ENCODE measurements around the gene DMPK. TPM values are rescaled to one million over a fixed set of nuclear protein-coding genes. Genes with fewer than 3 reads are reported as not detected.

Gene DMPK
- total RNA-seq, 1 donor from 2014 or later = 29.0 TPM

GRCh38 chr19:45765702-45766295 is 16.5 kb downstream of the DMPK start:
- H3K9me3 ChIP-seq = no peaks in the 10 kb centered on the region
- intact Hi-C loops (cut with DNase I) = no loop called here
- no peaks in the 10 kb centered on the region for H3K27me3 ChIP-seq
- H3K4me1 ChIP-seq = peaks cover 50% of the 10 kb centered on the region
- H3K36me3 ChIP-seq = peaks cover 0 to 7% of the 10 kb centered on the region in 2 donors
- no peak for DNase-seq (ENCODE audit: extremely low spot score in 2 of 2)
- H3K27ac ChIP-seq = peak overlapping the region; percentile 98
- peak overlapping the region in 1 of 2 donors; percentile 58 for H3K4me3 ChIP-seq
- TF ChIP-seq POLR2A (IDR thresholded peaks at IDR 0.05) (no peak), POLR2AphosphoS5 (IDR thresholded peaks at IDR 0.05; ENCODE audit: insufficient read depth in 1 of 2, low read depth in 1 of 2) (no peak)
- TF ChIP-seq, protein P1, sequence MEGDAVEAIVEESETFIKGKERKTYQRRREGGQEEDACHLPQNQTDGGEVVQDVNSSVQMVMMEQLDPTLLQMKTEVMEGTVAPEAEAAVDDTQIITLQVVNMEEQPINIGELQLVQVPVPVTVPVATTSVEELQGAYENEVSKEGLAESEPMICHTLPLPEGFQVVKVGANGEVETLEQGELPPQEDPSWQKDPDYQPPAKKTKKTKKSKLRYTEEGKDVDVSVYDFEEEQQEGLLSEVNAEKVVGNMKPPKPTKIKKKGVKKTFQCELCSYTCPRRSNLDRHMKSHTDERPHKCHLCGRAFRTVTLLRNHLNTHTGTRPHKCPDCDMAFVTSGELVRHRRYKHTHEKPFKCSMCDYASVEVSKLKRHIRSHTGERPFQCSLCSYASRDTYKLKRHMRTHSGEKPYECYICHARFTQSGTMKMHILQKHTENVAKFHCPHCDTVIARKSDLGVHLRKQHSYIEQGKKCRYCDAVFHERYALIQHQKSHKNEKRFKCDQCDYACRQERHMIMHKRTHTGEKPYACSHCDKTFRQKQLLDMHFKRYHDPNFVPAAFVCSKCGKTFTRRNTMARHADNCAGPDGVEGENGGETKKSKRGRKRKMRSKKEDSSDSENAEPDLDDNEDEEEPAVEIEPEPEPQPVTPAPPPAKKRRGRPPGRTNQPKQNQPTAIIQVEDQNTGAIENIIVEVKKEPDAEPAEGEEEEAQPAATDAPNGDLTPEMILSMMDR (IDR thresholded peaks at IDR 0.05) = no peak

GRCh38 chr19:45764945-45765701 is 17.2 kb downstream of the DMPK start:
- Histone ChIP-seq H3K4me1 (peaks cover 46% of the 10 kb centered on the region), H3K4me3 (peak overlapping the region in 1 of 2 donors; percentile 4), H3K9me3 (no peaks in the 10 kb centered on the region), H3K27ac (peak overlapping the region; percentile 98), H3K27me3 (no peaks in the 10 kb centered on the region), H3K36me3 (peaks cover 0 to 7% of the 10 kb centered on the region in 2 donors)
- DNase-seq (ENCODE audit: extremely low spot score in 2 of 2) = no peak
- no peak for TF ChIP-seq POLR2AphosphoS5 (IDR thresholded peaks at IDR 0.05; ENCODE audit: insufficient read depth in 1 of 2, low read depth in 1 of 2)
- TF ChIP-seq POLR2A (IDR thresholded peaks at IDR 0.05) = no peak
- TF ChIP-seq, protein P1 (IDR thresholded peaks at IDR 0.05) = no peak
- intact Hi-C loops (cut with DNase I) = no loop called here

- peaks cover 0 to 7% of the 10 kb centered on the region in 2 donors for H3K36me3 ChIP-seq
- no peak overlapping the region for H3K4me3 ChIP-seq
- TF ChIP-seq POLR2A (IDR thresholded peaks at IDR 0.05) (no peak), POLR2AphosphoS5 (IDR thresholded peaks at IDR 0.05; ENCODE audit: insufficient read depth in 1 of 2, low read depth in 1 of 2) (no peak)
- TF ChIP-seq, protein P1 (IDR thresholded peaks at IDR 0.05) = no peak
- H3K9me3 ChIP-seq = no peaks in the 10 kb centered on the region
- intact Hi-C loops (cut with DNase I) = no loop called here
- H3K27ac ChIP-seq = peak overlapping the region; percentile 98
- H3K27me3 ChIP-seq = no peaks in the 10 kb centered on the region
- H3K4me1 ChIP-seq = peaks cover 46% of the 10 kb centered on the region
- no peak for DNase-seq (ENCODE audit: extremely low spot score in 2 of 2)
These were observed 17.8 kb downstream of the DMPK start for GRCh38 chr19:45764475-45764874.

- DNase-seq (ENCODE audit: extremely low spot score in 2 of 2) = no peak
- no peaks in the 10 kb centered on the region for H3K9me3 ChIP-seq
- H3K36me3 ChIP-seq = peaks cover 0 to 7% of the 10 kb centered on the region in 2 donors
- no peaks in the 10 kb centered on the region for H3K27me3 ChIP-seq
- peaks cover 46% of the 10 kb centered on the region for H3K4me1 ChIP-seq
- H3K4me3 ChIP-seq = peak overlapping the region in 1 of 2 donors; percentile 7
- H3K27ac ChIP-seq = peak overlapping the region; percentile 98
- TF ChIP-seq, protein P1 (IDR thresholded peaks at IDR 0.05) = no peak
- TF ChIP-seq POLR2AphosphoS5 (IDR thresholded peaks at IDR 0.05; ENCODE audit: insufficient read depth in 1 of 2, low read depth in 1 of 2) = no peak
- TF ChIP-seq POLR2A (IDR thresholded peaks at IDR 0.05) = no peak
- intact Hi-C loops (cut with DNase I) = no loop called here
These were observed 18.5 kb downstream of the DMPK start for GRCh38 chr19:45763691-45764294.
